Subcutaneous adipose tissue (tissue), 4 donors: ENCODE data around the gene SIAH1. TPM values are rescaled to one million over a fixed set of nuclear protein-coding genes. Genes with fewer than 3 reads are reported as not detected.

Source experiments
- total RNA-seq, 4 donors: library from RNA; depleted of rRNA; stranded (reverse); fragments of >200 nt; gene quantifications; one replicate each; pipeline ENCODE4 v1.1.0, GENCODE V29; 2016
- TF ChIP-seq, protein P1 (sequence below): fragments of 450-650 bp; IDR thresholded peaks from one replicate; pipeline ENCODE4 v1.5.1; 2016; ENCODE audit warnings: low read depth, mild to moderate bottlenecking, control low read depth, antibody characterized with exemption, moderate library complexity

Gene SIAH1
- total RNA-seq, 4 donors from 2014 or later, result 36.3 to 50.9 (median 41.9) TPM

DNA sequence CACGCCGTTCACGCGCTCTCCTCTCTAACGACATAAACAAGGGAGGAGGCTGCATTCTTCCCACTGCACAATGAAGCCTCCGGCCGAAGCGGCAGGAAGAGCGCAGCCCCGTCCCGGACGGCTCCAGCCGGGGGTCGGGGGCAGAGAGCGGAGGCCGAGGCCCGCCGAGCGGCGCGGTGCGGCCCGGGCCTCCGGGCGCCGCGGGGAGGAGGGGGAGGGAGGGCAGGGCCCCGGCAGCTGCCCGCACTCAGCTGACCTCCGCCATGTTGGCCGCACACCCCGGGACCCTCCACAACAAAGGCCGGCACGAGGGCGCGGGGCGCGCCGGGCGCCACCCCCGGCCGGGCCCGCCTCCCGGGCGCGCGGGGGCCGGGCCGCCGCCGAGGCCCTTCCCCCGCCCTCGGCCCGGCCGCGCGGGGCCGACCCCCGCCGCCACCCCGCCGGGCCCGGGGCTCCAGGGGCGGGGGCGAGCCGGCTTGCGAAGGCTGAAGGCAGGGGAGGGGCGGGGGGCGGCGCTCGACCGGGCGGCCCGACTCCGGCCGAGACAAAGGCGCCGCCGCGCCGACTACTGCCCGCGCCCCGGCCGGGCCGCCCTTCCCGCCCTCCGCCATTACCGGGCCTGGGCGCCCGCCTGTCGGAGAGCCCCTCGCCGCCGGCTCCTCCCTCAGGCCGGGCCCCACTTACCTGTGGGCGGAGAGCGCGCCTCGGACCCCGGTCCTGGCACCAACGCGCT, 527 bp downstream of the SIAH1 start:
- TF ChIP-seq, protein P1, sequence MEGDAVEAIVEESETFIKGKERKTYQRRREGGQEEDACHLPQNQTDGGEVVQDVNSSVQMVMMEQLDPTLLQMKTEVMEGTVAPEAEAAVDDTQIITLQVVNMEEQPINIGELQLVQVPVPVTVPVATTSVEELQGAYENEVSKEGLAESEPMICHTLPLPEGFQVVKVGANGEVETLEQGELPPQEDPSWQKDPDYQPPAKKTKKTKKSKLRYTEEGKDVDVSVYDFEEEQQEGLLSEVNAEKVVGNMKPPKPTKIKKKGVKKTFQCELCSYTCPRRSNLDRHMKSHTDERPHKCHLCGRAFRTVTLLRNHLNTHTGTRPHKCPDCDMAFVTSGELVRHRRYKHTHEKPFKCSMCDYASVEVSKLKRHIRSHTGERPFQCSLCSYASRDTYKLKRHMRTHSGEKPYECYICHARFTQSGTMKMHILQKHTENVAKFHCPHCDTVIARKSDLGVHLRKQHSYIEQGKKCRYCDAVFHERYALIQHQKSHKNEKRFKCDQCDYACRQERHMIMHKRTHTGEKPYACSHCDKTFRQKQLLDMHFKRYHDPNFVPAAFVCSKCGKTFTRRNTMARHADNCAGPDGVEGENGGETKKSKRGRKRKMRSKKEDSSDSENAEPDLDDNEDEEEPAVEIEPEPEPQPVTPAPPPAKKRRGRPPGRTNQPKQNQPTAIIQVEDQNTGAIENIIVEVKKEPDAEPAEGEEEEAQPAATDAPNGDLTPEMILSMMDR, result no peak

DNA sequence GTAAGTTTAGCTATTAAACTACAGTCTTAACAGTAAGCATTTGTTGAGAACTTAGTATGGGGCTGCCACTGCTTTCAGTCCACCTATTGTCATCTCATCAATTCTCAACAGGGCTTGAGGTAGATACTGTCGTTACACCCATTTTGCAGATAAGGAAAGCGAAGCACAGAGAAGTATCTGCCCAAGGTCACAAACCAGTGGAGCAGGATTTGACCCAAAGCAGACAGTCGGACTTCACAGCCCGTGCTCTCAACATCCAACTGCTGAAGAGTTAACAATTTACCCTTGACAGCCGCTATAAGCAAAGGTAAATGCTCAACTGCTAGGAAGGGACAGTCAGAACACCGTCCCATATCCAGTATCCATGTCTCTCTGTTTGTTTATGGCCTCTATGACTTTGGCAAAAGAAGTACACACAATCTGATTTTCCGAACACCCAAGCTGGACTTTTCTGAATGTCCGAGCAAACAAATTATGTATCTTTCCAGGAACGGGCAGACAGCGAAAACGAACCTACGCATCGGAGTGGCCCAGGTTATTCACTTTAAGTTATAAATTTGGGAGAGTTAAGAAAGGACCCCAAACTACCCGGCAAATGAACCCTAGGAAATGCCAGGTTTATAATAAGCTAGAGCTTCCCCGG, 1.2 kb downstream of the SIAH1 start:
- TF ChIP-seq, protein P1, result no peak

DNA sequence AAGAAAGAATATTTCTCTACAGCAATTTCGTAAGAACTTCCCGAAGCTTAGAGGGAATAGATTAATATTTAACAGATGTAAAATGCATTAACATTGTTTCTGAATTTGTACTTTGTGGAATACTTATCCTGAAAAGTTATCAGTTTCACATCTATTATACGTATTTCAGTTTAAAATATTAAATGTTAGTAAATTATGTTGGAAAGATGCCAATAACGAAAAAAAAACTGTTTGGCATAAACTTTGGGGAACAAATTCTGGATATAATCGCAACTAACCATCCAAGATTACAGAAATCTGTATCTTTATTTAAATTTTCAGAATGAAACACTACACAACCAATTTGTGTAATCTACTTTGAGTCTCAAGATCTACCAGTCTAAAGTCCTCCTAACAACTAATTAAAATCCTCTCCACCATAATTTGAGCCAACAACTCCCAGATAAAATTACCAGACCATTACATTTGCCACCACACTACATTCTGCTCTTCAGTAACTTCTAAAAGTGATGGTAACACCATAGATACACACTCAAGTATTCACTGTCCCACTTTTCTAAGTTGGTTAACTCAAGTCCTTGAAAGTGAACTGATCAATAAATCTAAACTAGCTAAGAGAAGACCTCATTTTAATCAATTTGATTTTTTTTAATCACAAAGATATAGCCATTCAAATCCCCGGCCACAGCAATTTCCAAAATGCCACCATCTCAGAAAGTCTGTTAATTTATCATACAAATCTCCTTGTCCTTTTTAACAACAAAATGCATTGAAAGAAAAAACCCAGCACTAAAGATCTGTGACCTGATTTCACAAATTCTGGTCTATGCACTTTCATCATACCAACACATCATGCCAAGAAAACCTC, 2.0 kb downstream of the SIAH1 start:
- TF ChIP-seq, protein P1, result no peak

DNA sequence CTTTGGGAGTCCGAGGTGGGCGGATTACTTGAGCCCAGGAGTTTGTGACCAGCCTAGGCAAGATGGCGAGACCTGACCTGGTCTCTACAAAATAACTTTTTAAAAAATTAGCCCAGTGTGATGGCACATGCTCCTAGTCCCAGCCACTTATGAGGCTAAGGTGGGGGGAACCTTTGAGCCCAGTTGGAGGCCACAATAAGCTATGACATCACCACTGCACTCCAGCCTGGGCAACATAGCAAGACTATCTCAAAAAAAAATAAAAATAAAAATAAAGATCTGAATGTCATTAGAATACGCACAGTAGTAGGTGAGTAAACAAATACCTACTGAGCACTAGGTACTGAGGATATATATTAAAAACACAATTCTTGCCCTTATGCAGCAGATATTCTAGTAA, 3.1 kb downstream of the SIAH1 start:
- TF ChIP-seq, protein P1, result no peak

DNA sequence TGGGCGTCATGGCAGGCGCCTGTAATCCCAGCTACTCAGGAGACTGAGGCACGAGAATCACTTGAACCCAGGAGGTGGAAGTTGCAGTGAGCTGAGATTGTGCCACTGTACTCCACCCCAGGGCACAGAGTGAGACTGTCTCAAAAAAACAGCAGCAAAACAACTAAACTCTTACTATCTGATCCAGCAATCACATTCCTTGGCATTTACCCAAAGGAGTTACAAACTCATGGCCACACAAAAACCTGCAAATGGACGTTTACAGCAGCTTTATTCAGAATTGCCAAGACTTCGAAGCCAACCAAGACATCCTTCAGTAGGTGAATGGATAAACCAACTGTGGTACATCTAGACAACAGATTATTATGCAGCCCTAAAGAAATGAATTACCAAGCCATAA, 4.0 kb downstream of the SIAH1 start:
- TF ChIP-seq, protein P1, result no peak

DNA sequence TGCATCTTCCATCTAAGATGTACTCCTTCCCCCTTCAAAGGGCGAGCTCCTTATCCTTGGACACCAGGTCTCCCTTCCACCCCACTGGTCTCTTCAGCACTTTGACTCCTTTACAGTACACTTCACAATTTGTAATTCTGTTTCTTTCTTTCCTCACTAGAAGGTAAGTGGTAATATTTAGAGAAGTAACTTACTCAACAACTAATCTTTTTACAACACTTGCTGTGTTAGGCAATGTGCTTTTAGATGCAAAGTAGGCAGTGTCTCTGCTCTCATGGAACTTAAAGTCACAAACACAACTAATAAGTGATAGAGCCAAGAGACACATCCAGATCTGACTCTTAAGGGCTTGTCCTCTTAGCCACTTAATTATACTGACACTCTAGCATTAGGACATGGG, 6.4 kb downstream of the SIAH1 start:
- TF ChIP-seq, protein P1, result no peak

DNA sequence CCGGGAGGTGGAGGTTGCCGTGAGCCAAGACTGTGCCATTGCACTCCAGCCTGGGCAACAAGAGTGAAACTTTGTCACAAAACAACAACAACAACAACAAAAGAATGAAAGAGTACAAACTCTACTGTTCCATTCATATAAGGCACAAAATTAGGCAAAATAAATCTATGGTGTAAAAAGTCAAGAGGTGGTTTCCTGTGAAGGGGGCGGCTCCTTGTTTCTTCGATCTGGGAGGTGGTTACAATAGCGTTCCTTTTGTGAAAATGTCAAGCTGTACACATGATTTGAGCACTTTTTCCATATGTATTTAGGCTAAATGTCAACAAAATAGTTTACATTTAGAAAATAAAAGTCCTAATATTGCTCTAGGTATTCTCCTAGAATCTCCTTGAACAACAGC, 6.9 kb downstream of the SIAH1 start:
- TF ChIP-seq, protein P1, result no peak
